SK-N-SH (cell line): ENCODE data around the gene LOC101059915.
"Not testable (repeated sequence)": the region's sequence is repeated elsewhere in the genome, so short reads cannot be mapped to it uniquely, and the experiment has no call there.

Experiments
- CTCF ChIA-PET: fragments of 300-600, 350-600 bp; formaldehyde crosslinking; extraction: SDS; loops from one replicate; lab custom pipeline; 2021; lab: Yijun Ruan, JAX
- POLR2A ChIA-PET: fragments of 350-600 bp; sonication (Branson Sonifier 250); formaldehyde crosslinking; extraction: SDS; loops from one replicate; lab custom pipeline; 2020; ENCODE audit warnings: antibody characterized with exemption, inconsistent platforms; lab: Yijun Ruan, JAX
- DNase-seq: peaks from one replicate; pipeline ENCODE4 v3.0.0; 2012
- H2AFZ ChIP-seq: fragments of 200-600 bp; sonication (generic); 2 replicates; pipeline ENCODE4 v1.8.1; 2016; ENCODE audit warnings: antibody characterized with exemption, mild to moderate bottlenecking, low read depth
- H3F3A ChIP-seq: fragments of 200-600 bp; sonication (generic); replicated peaks from 2 replicates; pipeline ENCODE3; 2016; ENCODE audit warnings: antibody characterized with exemption, mild to moderate bottlenecking; ENCODE audit not compliant: insufficient read depth
- H3K27ac ChIP-seq, 2 experiments: fragments of 200-500 bp in 1 of 2; fragments of 200-600 bp in 1 of 2; sonication (Bioruptor generic) in 1 of 2; sonication (generic), shearing (Covaris generic) in 1 of 2; 2 replicates each; pipeline versions ENCODE4 v1.5.1 to v1.6.1; 2014 to 2016; ENCODE audit warnings: low read depth in 2 of 2, inconsistent platforms in 1 of 2, low read length in 1 of 2, mild to moderate bottlenecking in 1 of 2, mixed read lengths in 1 of 2
- H3K27me3 ChIP-seq: fragments of 200-600 bp; sonication (generic), shearing (Covaris generic); 2 replicates; pipeline ENCODE4 v1.6.1; 2016; ENCODE audit warnings: mixed run types; ENCODE audit not compliant: insufficient read depth
- H3K36me3 ChIP-seq, 2 experiments: fragments of 200-500 bp in 1 of 2; fragments of 200-600 bp in 1 of 2; sonication (Bioruptor generic) in 1 of 2; sonication (generic) in 1 of 2; replicated peaks in 1 of 2; 2 replicates each; pipeline versions ENCODE3 to v1.5.1; 2014 to 2016; ENCODE audit warnings: low read length in 1 of 2, mild to moderate bottlenecking in 1 of 2; ENCODE audit not compliant: insufficient read depth in 2 of 2, control insufficient read depth in 1 of 2
- H3K4me1 ChIP-seq, 2 experiments: fragments of 200-500 bp in 1 of 2; fragments of 200-600 bp in 1 of 2; sonication (Bioruptor generic) in 1 of 2; sonication (generic), shearing (Covaris generic) in 1 of 2; 2 replicates each; pipeline versions ENCODE4 v1.5.1 to v1.6.1; 2014 to 2016; ENCODE audit warnings: low read depth in 1 of 2, low read length in 1 of 2, mixed run types in 1 of 2; ENCODE audit not compliant: insufficient read depth in 2 of 2, control insufficient read depth in 1 of 2
- H3K4me2 ChIP-seq: fragments of 200-600 bp; sonication (generic), shearing (Covaris generic); 2 replicates; pipeline ENCODE4 v1.6.1; 2017; ENCODE audit warnings: mixed run types
- H3K4me3 ChIP-seq, 2 experiments: fragments of 200-500 bp in 1 of 2; fragments of 200-600 bp in 1 of 2; sonication (Bioruptor generic) in 1 of 2; sonication (generic), shearing (Covaris generic) in 1 of 2; 2 replicates each; pipeline versions ENCODE4 v1.5.1 to v1.8.1; 2014 to 2016; ENCODE audit warnings: low read depth in 2 of 2, inconsistent platforms in 1 of 2, low read length in 1 of 2, mild to moderate bottlenecking in 1 of 2, mixed read lengths in 1 of 2, moderate library complexity in 1 of 2
- H3K79me2 ChIP-seq: fragments of 200-600 bp; sonication (generic); 2 replicates; pipeline ENCODE4 v1.8.1; 2017; ENCODE audit warnings: mild to moderate bottlenecking; ENCODE audit not compliant: insufficient read depth
- H3K9ac ChIP-seq: fragments of 200-600 bp; sonication (generic); 2 replicates; pipeline ENCODE4 v1.6.1; 2017; ENCODE audit warnings: mixed run types
- H3K9me2 ChIP-seq: fragments of 200-600 bp; sonication (generic); 2 replicates; pipeline ENCODE4 v1.6.1; 2017; ENCODE audit warnings: mixed run types
- H3K9me3 ChIP-seq: fragments of 200-600 bp; sonication (generic); 2 replicates; pipeline ENCODE4 v1.6.1; 2017; ENCODE audit warnings: mixed run types, mild to moderate bottlenecking, moderate library complexity
- H4K20me1 ChIP-seq: fragments of 200-600 bp; sonication (generic); 2 replicates; pipeline ENCODE4 v1.6.1; 2017; ENCODE audit warnings: mild to moderate bottlenecking, mixed run types; ENCODE audit not compliant: insufficient read depth
- RAD21 ChIP-seq: IDR thresholded peaks from 2 replicates; pipeline ENCODE4 v1.6.1; 2012; ENCODE audit warnings: mild to moderate bottlenecking, low read length
- YY1 ChIP-seq: IDR thresholded peaks from 2 replicates; pipeline ENCODE4 v1.4.0; 2012; ENCODE audit warnings: low read depth, mild to moderate bottlenecking
- WGBS: methylation state at CpG from one replicate; pipeline ENCODE4 v1.1.6; 2017; ENCODE audit warnings: low lambda C conversion rate; 5-methylcytosine and 5-hydroxymethylcytosine counted together
- TF ChIP-seq, protein P1 (sequence below): fragments of 200-600 bp; sonication (generic); IDR thresholded peaks from 2 replicates; pipeline ENCODE4 v1.6.1; 2017; ENCODE audit warnings: antibody characterized with exemption, mild to moderate bottlenecking, moderate library complexity

The LOC101059915 gene

DNA sequence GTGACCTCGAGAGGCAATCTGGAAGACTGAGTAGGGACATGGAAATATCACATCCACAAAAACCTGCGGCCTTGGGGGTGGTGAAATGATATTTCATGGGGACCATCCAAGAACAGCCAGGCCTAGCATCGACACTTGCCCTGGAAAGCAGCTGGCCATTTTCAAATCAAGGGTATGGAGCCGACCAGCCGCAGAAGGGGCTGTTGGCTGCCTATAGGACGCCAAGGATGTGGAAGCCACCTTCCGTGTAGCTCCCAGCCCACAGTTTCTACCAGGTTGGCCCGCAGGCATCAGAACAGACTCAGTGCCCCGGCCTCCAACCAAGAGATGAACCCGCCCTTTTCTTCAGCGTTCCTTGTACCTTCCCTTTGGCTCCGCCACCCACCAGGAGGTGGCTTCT is 5.4 kb upstream of the LOC101059915 start:
- no peak for TF ChIP-seq YY1

DNA sequence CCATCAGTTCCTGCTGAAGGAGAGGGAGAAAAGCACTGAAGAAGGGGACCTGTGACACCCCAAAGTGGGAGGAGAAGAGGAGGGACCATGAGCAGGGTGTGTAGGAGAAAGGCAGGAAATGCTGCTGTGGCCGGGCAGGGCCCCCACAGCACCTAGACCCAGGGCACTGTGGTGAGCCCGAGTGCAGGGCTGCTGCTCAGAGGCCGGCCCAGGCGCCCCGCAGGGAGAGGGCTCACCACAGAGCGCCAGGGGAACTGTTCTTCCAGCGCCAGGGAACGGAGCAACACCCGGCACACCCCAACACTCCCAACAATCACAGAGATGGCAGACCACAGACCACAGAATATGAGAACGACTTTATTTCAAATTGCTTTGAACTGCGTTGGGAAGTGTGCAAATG is 4.7 kb upstream of the LOC101059915 start:
- H3K27ac ChIP-seq, H3K36me3 ChIP-seq, H4K20me1 ChIP-seq, H3K4me1 ChIP-seq, H3K4me3 ChIP-seq, H3K9me3 ChIP-seq, H3F3A ChIP-seq, H3K9me2 ChIP-seq, POLR2A ChIA-PET, CTCF ChIA-PET, DNase-seq, H3K79me2 ChIP-seq, H3K9ac ChIP-seq, H3K4me2 ChIP-seq, H2AFZ ChIP-seq: not testable (repeated sequence)
- 42% methylated on average over 11 of the region's 11 CpGs for WGBS
- peaks cover 41% of the 10 kb centered on the region; the same call in 1 of the 2 replicates for H3K27me3 ChIP-seq

More for the DNA sequence above, 5.4 kb upstream of the LOC101059915 start:
- WGBS = 27% methylated on average over 7 of the region's 12 CpGs
- Histone ChIP-seq H3K9me3 (no peaks in the 10 kb centered on the region), H3K9me2 (no peaks in the 10 kb centered on the region), H3K4me1 (no peaks in the 10 kb centered on the region), H3F3A (no peaks in the 10 kb centered on the region), H3K79me2 (no peaks in the 10 kb centered on the region), H4K20me1 (no peaks in the 10 kb centered on the region), H3K4me3 (no peak overlapping the region), H3K27ac (no peak overlapping the region), H2AFZ (no peak overlapping the region), H3K9ac (no peak overlapping the region), H3K27me3 (peaks cover 45% of the 10 kb centered on the region; the same call in 1 of the 2 replicates), H3K36me3 (no peaks in the 10 kb centered on the region), H3K4me2 (no peak overlapping the region)
- CTCF ChIA-PET = no interaction called here
- POLR2A ChIA-PET = no interaction called here
- DNase-seq = no peak

DNA sequence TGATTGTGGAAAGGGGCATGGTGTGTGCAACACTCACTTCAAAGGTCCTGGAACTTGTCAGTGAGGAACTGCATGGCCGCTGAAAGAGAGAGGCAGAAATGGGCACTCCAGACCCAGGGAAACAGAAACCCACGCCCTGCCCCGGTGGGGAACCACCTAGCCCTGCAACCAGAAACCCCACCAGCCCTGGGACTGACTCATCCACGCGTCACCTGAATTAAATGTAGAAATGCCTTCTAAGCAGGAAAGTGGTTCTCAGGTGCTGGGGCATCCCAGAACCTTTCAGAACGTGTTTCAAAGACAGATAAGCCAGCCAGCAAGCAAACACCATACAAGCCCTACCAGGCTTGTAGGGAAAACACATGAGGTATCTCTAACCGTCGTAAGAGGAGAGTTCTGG is 4.1 kb upstream of the LOC101059915 start:
- H3K27ac ChIP-seq, POLR2A ChIA-PET, H3K4me1 ChIP-seq, H3K36me3 ChIP-seq, DNase-seq, H3K9me3 ChIP-seq, H2AFZ ChIP-seq, CTCF ChIA-PET, H3K4me3 ChIP-seq, H3K4me2 ChIP-seq, H3K79me2 ChIP-seq, H3F3A ChIP-seq, H4K20me1 ChIP-seq, H3K9me2 ChIP-seq, H3K9ac ChIP-seq: not testable (repeated sequence)
- H3K27me3 ChIP-seq = peaks cover 42% of the 10 kb centered on the region
- 40% methylated on average over 7 of the region's 8 CpGs for WGBS

DNA sequence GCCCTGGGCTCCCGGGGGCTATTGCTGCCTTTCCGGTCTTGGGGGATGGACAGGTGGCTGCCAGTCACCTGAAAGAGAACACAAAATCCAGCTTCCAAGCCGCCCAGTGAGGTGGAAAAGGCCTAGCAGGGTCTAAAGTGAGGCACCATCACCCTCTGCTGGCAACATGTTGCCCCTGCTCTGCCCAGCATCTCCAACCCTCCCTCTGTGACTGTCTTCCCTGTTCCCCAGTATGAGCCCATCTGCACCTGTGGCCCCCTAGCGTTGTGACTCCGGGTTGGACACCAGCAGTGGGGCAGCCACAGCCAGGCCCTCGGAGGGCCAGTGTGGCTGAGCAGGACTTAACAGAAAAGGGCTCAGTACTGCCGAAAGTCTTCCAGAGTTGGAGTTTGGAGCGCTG is 3.1 kb upstream of the LOC101059915 start:
- H3K9me2 ChIP-seq, H3K79me2 ChIP-seq, H2AFZ ChIP-seq, H3F3A ChIP-seq, POLR2A ChIA-PET, H4K20me1 ChIP-seq, H3K4me1 ChIP-seq, H3K4me3 ChIP-seq, H3K4me2 ChIP-seq, H3K27ac ChIP-seq, CTCF ChIA-PET, H3K36me3 ChIP-seq, H3K9ac ChIP-seq, H3K9me3 ChIP-seq: not testable (repeated sequence)
- 6% methylated on average over 5 of the region's 8 CpGs for WGBS
- H3K27me3 ChIP-seq = peaks cover 40% of the 10 kb centered on the region
- DNase-seq = peak; percentile 51
- TF ChIP-seq, protein P1, sequence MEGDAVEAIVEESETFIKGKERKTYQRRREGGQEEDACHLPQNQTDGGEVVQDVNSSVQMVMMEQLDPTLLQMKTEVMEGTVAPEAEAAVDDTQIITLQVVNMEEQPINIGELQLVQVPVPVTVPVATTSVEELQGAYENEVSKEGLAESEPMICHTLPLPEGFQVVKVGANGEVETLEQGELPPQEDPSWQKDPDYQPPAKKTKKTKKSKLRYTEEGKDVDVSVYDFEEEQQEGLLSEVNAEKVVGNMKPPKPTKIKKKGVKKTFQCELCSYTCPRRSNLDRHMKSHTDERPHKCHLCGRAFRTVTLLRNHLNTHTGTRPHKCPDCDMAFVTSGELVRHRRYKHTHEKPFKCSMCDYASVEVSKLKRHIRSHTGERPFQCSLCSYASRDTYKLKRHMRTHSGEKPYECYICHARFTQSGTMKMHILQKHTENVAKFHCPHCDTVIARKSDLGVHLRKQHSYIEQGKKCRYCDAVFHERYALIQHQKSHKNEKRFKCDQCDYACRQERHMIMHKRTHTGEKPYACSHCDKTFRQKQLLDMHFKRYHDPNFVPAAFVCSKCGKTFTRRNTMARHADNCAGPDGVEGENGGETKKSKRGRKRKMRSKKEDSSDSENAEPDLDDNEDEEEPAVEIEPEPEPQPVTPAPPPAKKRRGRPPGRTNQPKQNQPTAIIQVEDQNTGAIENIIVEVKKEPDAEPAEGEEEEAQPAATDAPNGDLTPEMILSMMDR = peak; percentile 52; the same call in 1 of the 2 replicates
- TF ChIP-seq RAD21 = peak; percentile 18; the same call in 1 of the 2 replicates
